ENCODE measurements around the gene HARBI1. TPM values are rescaled to one million over a fixed set of nuclear protein-coding genes. Genes with fewer than 3 reads are reported as not detected.

The HARBI1 gene
- total and polyA plus RNA-seq, 2 of the 8 experiments (the other 6 are each of a cell fraction or from before 2014, with no cell fraction given): 3.8 to 5.1 TPM

- ChIA-PET POLR2A (ENCODE audit: partially characterized antibody) (interaction anchor here (0.8 to 1.7 kb wide), 2 partner anchors 21 to 30 kb away, joined by 3 read pairs; no protein-coding TSS in a partner anchor), CTCF (ENCODE audit: partially characterized antibody) (interaction anchor here (0.6 to 1.2 kb wide), 2 partner anchors 18 to 43 kb away, joined by 3 to 4 read pairs; no protein-coding TSS in a partner anchor)
- DNase-seq (ENCODE audit: low read depth in 1 of 2, low spot score in 2 of 2) (no peak), FAIRE-seq (no peak)
- no peak overlapping the region for H3K4me3 ChIP-seq (ENCODE audit: extremely low read depth in 1 of 4, insufficient read depth in 2 of 4, low read depth in 3 of 4, low read length in 4 of 4)
- H3K23ac ChIP-seq (ENCODE audit: insufficient read length): no peak overlapping the region
- no peaks in the 10 kb centered on the region for H3K9me3 ChIP-seq (ENCODE audit: insufficient read depth in 2 of 2, low read depth in 1 of 2, low read length in 1 of 2)
- H3K27me3 ChIP-seq (replicated peaks in 1 of 4; ENCODE audit: control insufficient read depth in 3 of 4, extremely low read depth in 1 of 4, insufficient read depth in 3 of 4, low read length in 3 of 4): no peaks in the 10 kb centered on the region
- H3K14ac ChIP-seq (ENCODE audit: insufficient read length): no peak overlapping the region
- H4K91ac ChIP-seq (replicated peaks; ENCODE audit: insufficient read length, low read length): no peak overlapping the region
- H3K4me1 ChIP-seq (replicated peaks in 1 of 4; ENCODE audit: control insufficient read depth in 3 of 4, insufficient read depth in 4 of 4, low read length in 3 of 4): no peaks in the 10 kb centered on the region
- H3K23me2 ChIP-seq (ENCODE audit: low read depth, low read length): no peaks in the 10 kb centered on the region
- no peaks in the 10 kb centered on the region for H3K79me2 ChIP-seq (ENCODE audit: control insufficient read depth in 1 of 2, insufficient read depth in 2 of 2, low read length in 2 of 2)
- no peak overlapping the region for H2BK15ac ChIP-seq (ENCODE audit: low read length)
- no peak overlapping the region for H2AK5ac ChIP-seq (ENCODE audit: low read depth, low read length)
- WGBS, 2 experiments (ENCODE audit: extremely low coverage in 1 of 2, insufficient coverage in 1 of 2, insufficient read length in 1 of 2, insufficient replicate concordance in 2 of 2, low coverage in 1 of 2, low lambda C conversion rate in 2 of 2, missing lambda C conversion rate in 1 of 2): 96% methylated on average over 3 of the region's 3 CpGs; no CpG with 5 or more reads in 1 of the 2 experiments
- H3K79me1 ChIP-seq (ENCODE audit: low read depth, low read length): no peaks in the 10 kb centered on the region
- H3K9ac ChIP-seq (replicated peaks in 1 of 4; ENCODE audit: extremely low read depth in 1 of 4, low read depth in 3 of 4, low read length in 3 of 4): no peak overlapping the region
- no peak overlapping the region for H2BK20ac ChIP-seq (ENCODE audit: low read length)
- no peak overlapping the region for H3K4me2 ChIP-seq (ENCODE audit: insufficient read depth in 1 of 2, low read depth in 2 of 2, low read length in 2 of 2)
- no peak overlapping the region for H3K56ac ChIP-seq (replicated peaks; ENCODE audit: insufficient read length, low read depth, low read length)
- no peak overlapping the region for H3K18ac ChIP-seq (ENCODE audit: extremely low read depth, low read length)
- H3K4ac ChIP-seq (replicated peaks; ENCODE audit: insufficient read length, low read depth, low read length): no peak overlapping the region
- no peaks in the 10 kb centered on the region for H4K20me1 ChIP-seq (replicated peaks in 1 of 2; ENCODE audit: control insufficient read depth in 1 of 2, insufficient read depth in 2 of 2, low read length in 2 of 2)
- H2BK5ac ChIP-seq (ENCODE audit: low read depth, low read length): no peak overlapping the region
- no peak overlapping the region for H4K8ac ChIP-seq (ENCODE audit: extremely low read depth, insufficient read depth, low read length)
- no peak overlapping the region for H2AFZ ChIP-seq (ENCODE audit: low read length)
- no peaks in the 10 kb centered on the region for H3K36me3 ChIP-seq (ENCODE audit: control insufficient read depth in 2 of 4, insufficient read depth in 4 of 4, low read length in 3 of 4)
- H4K5ac ChIP-seq (ENCODE audit: insufficient read length, low read depth, low read length): no peak overlapping the region
- H2BK12ac ChIP-seq (ENCODE audit: low read depth, low read length): no peak overlapping the region
- no peak overlapping the region for H2BK120ac ChIP-seq (replicated peaks; ENCODE audit: low read depth, low read length)
- H3K27ac ChIP-seq (ENCODE audit: low read depth, low read length): no peak overlapping the region
- no peak for TF ChIP-seq ATF2 (IDR thresholded peaks at IDR 0.05; ENCODE audit: low read length)
- TF ChIP-seq E2F6 (IDR thresholded peaks at IDR 0.05): no peak
- no peak for TF ChIP-seq EGR1 (IDR thresholded peaks at IDR 0.05; ENCODE audit: borderline replicate concordance, low read depth, low read length)
- no peak for TF ChIP-seq USF2 (IDR thresholded peaks at IDR 0.05; ENCODE audit: low read length)
- TF ChIP-seq TAF1 (IDR thresholded peaks at IDR 0.05; ENCODE audit: low read depth, low read length): no peak
- no peak for TF ChIP-seq NANOG (IDR thresholded peaks at IDR 0.05; ENCODE audit: insufficient read depth, low read depth, low read length, poor library complexity, severe bottlenecking)
- no peak for TF ChIP-seq MAFK (IDR thresholded peaks at IDR 0.05; ENCODE audit: low read depth, low read length)
- no peak for TF ChIP-seq CBX8 (IDR thresholded peaks at IDR 0.05; ENCODE audit: borderline replicate concordance, low read depth, low read length)
- no peak for TF ChIP-seq CHD1 (IDR thresholded peaks at IDR 0.05; ENCODE audit: low read depth, low read length)
These were observed 16.6 kb downstream of the HARBI1 start for GRCh38 chr11:46600194-46600960.

All from H1 (cell line).